GM10266 (cell line): ENCODE data around the gene CDC37.

ENCODE experiments used
- DNase-seq: peaks from one replicate; pipeline ENCODE4 v3.0.0; 2012; ENCODE audit errors: extremely low spot score
- TF ChIP-seq, protein P1 (sequence below): IDR thresholded peaks from 2 replicates; pipeline ENCODE4 v1.5.1; 2012; ENCODE audit warnings: mild to moderate bottlenecking, low read depth; ENCODE audit not compliant: control insufficient read depth, insufficient read depth; ENCODE audit errors: missing control alignments

CDC37 gene

GRCh38 chr19:10424011-10424637 is 20.8 kb upstream of the CDC37 start:
- DNase-seq, result peak; percentile 75
- TF ChIP-seq, protein P1, sequence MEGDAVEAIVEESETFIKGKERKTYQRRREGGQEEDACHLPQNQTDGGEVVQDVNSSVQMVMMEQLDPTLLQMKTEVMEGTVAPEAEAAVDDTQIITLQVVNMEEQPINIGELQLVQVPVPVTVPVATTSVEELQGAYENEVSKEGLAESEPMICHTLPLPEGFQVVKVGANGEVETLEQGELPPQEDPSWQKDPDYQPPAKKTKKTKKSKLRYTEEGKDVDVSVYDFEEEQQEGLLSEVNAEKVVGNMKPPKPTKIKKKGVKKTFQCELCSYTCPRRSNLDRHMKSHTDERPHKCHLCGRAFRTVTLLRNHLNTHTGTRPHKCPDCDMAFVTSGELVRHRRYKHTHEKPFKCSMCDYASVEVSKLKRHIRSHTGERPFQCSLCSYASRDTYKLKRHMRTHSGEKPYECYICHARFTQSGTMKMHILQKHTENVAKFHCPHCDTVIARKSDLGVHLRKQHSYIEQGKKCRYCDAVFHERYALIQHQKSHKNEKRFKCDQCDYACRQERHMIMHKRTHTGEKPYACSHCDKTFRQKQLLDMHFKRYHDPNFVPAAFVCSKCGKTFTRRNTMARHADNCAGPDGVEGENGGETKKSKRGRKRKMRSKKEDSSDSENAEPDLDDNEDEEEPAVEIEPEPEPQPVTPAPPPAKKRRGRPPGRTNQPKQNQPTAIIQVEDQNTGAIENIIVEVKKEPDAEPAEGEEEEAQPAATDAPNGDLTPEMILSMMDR, result peak; percentile 95

DNA sequence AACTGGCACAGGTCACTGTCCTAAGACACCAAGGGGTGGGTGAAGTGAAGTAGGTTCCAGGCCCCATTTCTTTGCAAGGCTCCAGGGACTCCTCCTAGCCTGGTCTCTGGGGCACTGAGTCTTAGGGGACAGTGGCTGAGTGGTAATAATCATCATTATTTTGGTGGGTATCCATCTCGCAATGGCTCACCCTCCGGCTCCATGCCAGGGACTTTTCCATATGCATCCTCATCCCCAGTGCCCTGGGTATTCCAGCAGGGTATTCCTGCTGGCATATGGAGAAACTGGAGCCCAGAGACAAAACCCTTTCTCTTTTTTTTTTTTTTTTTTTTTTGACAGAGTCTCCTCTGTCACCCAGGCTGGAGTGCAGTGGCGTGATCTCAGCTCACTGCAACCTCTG is 19.5 kb upstream of the CDC37 start:
- TF ChIP-seq, protein P1, result no peak
- DNase-seq, result no peak

GRCh38 chr19:10422046-10422461 is 18.7 kb upstream of the CDC37 start:
- TF ChIP-seq, protein P1, result no peak
- DNase-seq, result no peak

DNA sequence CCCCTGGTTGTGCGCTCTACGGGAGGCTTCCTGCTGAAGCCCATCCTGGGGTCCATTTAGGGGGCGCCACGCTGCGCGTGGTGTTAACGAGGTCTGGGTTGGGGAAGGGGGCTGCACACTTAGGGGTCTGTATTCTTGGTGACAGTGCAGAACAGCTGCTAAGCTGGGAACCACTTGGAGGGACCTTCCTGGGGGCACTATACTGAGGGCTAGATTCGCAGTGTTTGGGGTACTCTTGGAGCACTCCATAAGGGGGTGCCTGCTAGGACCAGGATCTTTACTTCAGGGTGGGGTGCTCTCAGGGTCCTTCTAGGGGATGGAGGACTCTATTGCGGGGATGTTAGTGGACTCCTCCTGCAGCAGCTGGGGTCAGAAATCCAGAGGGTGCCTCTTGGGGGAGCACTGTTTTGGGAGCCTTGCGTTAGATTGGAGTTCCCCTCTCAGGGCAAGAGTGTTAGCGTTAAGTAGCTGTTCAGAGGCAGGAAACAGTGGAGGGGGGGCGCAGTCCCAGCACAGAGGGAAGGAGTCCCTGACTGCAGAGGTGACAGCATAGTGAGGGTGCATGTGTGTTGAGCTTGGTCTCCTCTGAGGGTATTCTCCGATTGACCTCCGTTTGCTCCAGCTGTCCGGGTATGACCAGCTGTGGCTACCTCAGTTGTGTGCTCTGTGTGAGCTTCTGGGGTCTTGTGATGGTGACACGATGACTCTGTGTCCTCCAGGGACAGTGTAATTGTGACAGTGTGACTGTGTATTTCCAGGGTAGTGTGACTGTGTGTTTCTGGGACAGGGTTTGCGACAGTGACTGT is 18.1 kb upstream of the CDC37 start:
- TF ChIP-seq, protein P1, result no peak
- DNase-seq, result peak; percentile 50

- peak; percentile 72 for DNase-seq
- TF ChIP-seq, protein P1, result peak; percentile 70
These were observed 17.3 kb upstream of the CDC37 start, which contains the start of gene PDE4A for GRCh38 chr19:10420444-10421239. PDE4A (plus strand) TSS chr19:10420538; CDS start chr19:10420765, 227 bp downstream.

DNA sequence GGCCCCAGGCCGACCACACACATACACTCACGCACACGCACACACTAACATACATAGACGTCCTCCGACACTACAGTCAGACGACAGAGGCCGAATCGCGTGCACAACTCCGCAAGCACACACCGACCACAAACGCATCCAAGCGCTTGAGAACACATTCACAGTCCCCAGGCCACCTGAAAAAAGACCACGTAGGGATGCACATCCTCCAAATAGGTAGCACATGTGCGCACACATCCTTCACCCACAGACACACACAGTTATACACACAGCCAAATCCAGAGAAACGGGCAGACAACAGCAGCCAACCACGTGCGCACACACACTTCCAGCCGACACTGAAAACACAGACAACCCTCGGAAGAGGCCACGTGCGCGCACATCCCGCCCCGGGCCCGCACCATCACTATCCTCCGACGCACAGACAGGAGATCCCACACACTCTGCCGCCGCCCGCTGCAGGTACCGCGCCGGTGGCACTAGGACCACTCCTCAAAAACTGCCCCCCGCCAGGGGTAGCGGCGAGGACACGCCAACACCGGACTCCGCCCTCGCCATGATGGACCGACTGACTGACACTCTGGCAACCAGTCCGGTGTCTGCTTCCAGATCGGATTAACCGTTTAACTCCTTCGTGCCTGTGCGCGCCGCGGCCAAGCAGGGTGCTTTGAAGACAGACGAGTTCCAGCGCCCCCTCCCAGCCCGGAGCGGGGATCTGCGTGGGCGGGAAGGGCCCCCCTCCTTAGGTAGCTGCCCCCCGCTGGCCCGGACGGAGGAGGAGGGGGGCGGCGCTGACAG is 16.5 kb upstream of the CDC37 start:
- TF ChIP-seq, protein P1, result no peak
- peak; percentile 85 for DNase-seq
